H1 (cell line): ENCODE measurements around the gene RAB10. TPM values are rescaled to one million over a fixed set of nuclear protein-coding genes. Genes with fewer than 3 reads are reported as not detected.

Experiments
- CTCF ChIA-PET: fragments of 300-600 bp; sonication (Branson Sonifier 250); formaldehyde crosslinking; loops from one replicate; lab custom pipeline; 2021; ENCODE audit not compliant: partially characterized antibody; lab: Charles Lee
- POLR2A ChIA-PET: fragments of 300-600 bp; sonication (Branson Sonifier 250); formaldehyde crosslinking; loops from one replicate; lab custom pipeline; 2021; ENCODE audit warnings: inconsistent platforms; ENCODE audit not compliant: partially characterized antibody; lab: Charles Lee
- DNase-seq, 2 experiments: peaks; one replicate each; pipeline versions ENCODE4 v3.0.0 to v3.0.0-alpha.2; 2010 to 2022; ENCODE audit warnings: low spot score in 2 of 2, low read depth in 1 of 2, mixed read lengths in 1 of 2
- FAIRE-seq: peaks from 2 replicates; lab custom pipeline; 2011; peaks lifted over from hg19 to GRCh38; lab: Jason Lieb, UNC
- H2AFZ ChIP-seq: 2 replicates; pipeline ENCODE4 v1.8.1; 2012; ENCODE audit warnings: low read length, inconsistent platforms
- H2AK5ac ChIP-seq: 2 replicates; pipeline ENCODE4 v1.6.1; 2013; ENCODE audit warnings: low read depth, low read length
- H2BK120ac ChIP-seq: replicated peaks from 2 replicates; pipeline ENCODE3; 2013; ENCODE audit warnings: low read depth, low read length, inconsistent platforms
- H2BK12ac ChIP-seq: 2 replicates; pipeline ENCODE4 v1.6.1; 2013; ENCODE audit warnings: low read depth, low read length
- H2BK15ac ChIP-seq: 2 replicates; pipeline ENCODE4 v1.6.1; 2013; ENCODE audit warnings: low read length
- H2BK20ac ChIP-seq: 2 replicates; pipeline ENCODE4 v1.6.1; 2013; ENCODE audit warnings: low read length
- H2BK5ac ChIP-seq: 2 replicates; pipeline ENCODE4 v1.6.1; 2013; ENCODE audit warnings: low read depth, low read length
- H3K14ac ChIP-seq: 2 replicates; pipeline ENCODE4 v1.6.1; 2013; ENCODE audit warnings: inconsistent platforms; ENCODE audit not compliant: insufficient read length
- H3K18ac ChIP-seq: 2 replicates; pipeline ENCODE4 v1.6.1; 2013; ENCODE audit warnings: low read length; ENCODE audit errors: extremely low read depth
- H3K23ac ChIP-seq: 2 replicates; pipeline ENCODE4 v1.6.1; 2013; ENCODE audit warnings: inconsistent platforms; ENCODE audit not compliant: insufficient read length
- H3K23me2 ChIP-seq: 2 replicates; pipeline ENCODE4 v1.6.1; 2013; ENCODE audit warnings: low read depth, low read length
- H3K27ac ChIP-seq: 2 replicates; pipeline ENCODE4 v1.6.1; 2011; ENCODE audit warnings: low read depth, low read length, inconsistent platforms
- H3K27me3 ChIP-seq, 4 experiments: replicated peaks in 1 of 4; 1 replicate in 1 of 4; 2 replicates in 3 of 4; pipeline versions ENCODE4 v1.6.1 to v1.8.1; 2011 to 2013; ENCODE audit warnings: low read length in 3 of 4, mild to moderate bottlenecking in 3 of 4, inconsistent platforms in 2 of 4, mixed read lengths in 2 of 4, moderate library complexity in 1 of 4; ENCODE audit not compliant: control insufficient read depth in 3 of 4, insufficient read depth in 3 of 4; ENCODE audit errors: extremely low read depth in 1 of 4
- H3K36me3 ChIP-seq, 4 experiments: 2 replicates each; pipeline versions ENCODE4 v1.6.1 to v1.8.1; 2011 to 2013; ENCODE audit warnings: mild to moderate bottlenecking in 4 of 4, low read length in 3 of 4, moderate library complexity in 2 of 4, control low read depth in 1 of 4, inconsistent platforms in 1 of 4; ENCODE audit not compliant: insufficient read depth in 4 of 4, control insufficient read depth in 2 of 4
- H3K4ac ChIP-seq: replicated peaks from 2 replicates; pipeline ENCODE3; 2013; ENCODE audit warnings: low read length, low read depth, mixed read lengths, inconsistent platforms; ENCODE audit not compliant: insufficient read length
- H3K4me1 ChIP-seq, 4 experiments: replicated peaks in 1 of 4; 1 replicate in 1 of 4; 2 replicates in 3 of 4; pipeline versions ENCODE4 v1.6.1 to v1.8.1; 2011 to 2013; ENCODE audit warnings: low read length in 3 of 4, inconsistent platforms in 2 of 4, mixed read lengths in 1 of 4; ENCODE audit not compliant: insufficient read depth in 4 of 4, control insufficient read depth in 3 of 4
- H3K4me2 ChIP-seq, 2 experiments: 2 replicates each; pipeline versions ENCODE4 v1.6.1 to v1.8.1; 2011 to 2013; ENCODE audit warnings: low read depth in 2 of 2, low read length in 2 of 2, control low read depth in 1 of 2, inconsistent platforms in 1 of 2, mild to moderate bottlenecking in 1 of 2; ENCODE audit not compliant: insufficient read depth in 1 of 2
- H3K4me3 ChIP-seq, 4 experiments: fragments of 200-600, 300-600 bp in 1 of 4; sonication (generic), shearing (Covaris generic), sonication (Bioruptor Twin) in 1 of 4; 2 replicates each; pipeline versions ENCODE4 v1.5.1 to v1.8.1; 2011 to 2016; ENCODE audit warnings: low read length in 4 of 4, low read depth in 3 of 4, control low read depth in 2 of 4, inconsistent platforms in 2 of 4, mild to moderate bottlenecking in 2 of 4, mixed read lengths in 1 of 4, moderate library complexity in 1 of 4; ENCODE audit not compliant: insufficient read depth in 2 of 4; ENCODE audit errors: extremely low read depth in 1 of 4
- H3K56ac ChIP-seq: replicated peaks from 2 replicates; pipeline ENCODE3; 2013; ENCODE audit warnings: low read depth, mild to moderate bottlenecking, mixed read lengths, low read length, inconsistent platforms; ENCODE audit not compliant: insufficient read length
- H3K79me1 ChIP-seq: 2 replicates; pipeline ENCODE4 v1.6.1; 2013; ENCODE audit warnings: low read depth, low read length, control low read depth
- H3K79me2 ChIP-seq, 2 experiments: 2 replicates each; pipeline versions ENCODE4 v1.6.1 to v1.8.1; 2012 to 2013; ENCODE audit warnings: low read length in 2 of 2, mild to moderate bottlenecking in 2 of 2, inconsistent platforms in 1 of 2; ENCODE audit not compliant: insufficient read depth in 2 of 2, control insufficient read depth in 1 of 2
- H3K9ac ChIP-seq, 4 experiments: replicated peaks in 1 of 4; 1 replicate in 1 of 4; 2 replicates in 3 of 4; pipeline versions ENCODE4 v1.6.1 to v1.8.1; 2011 to 2013; ENCODE audit warnings: low read depth in 3 of 4, low read length in 3 of 4, control low read depth in 2 of 4, mild to moderate bottlenecking in 2 of 4, moderate library complexity in 2 of 4, inconsistent platforms in 1 of 4; ENCODE audit errors: extremely low read depth in 1 of 4
- H3K9me3 ChIP-seq, 2 experiments: 2 replicates each; pipeline versions ENCODE4 v1.6.1 to v1.8.1; 2012 to 2013; ENCODE audit warnings: mild to moderate bottlenecking in 2 of 2, moderate library complexity in 2 of 2, control low read depth in 1 of 2, inconsistent platforms in 1 of 2, low read depth in 1 of 2, low read length in 1 of 2, mixed read lengths in 1 of 2; ENCODE audit not compliant: insufficient read depth in 2 of 2
- H4K20me1 ChIP-seq, 2 experiments: replicated peaks in 1 of 2; 2 replicates each; pipeline versions ENCODE3 to v1.8.1; 2011 to 2013; ENCODE audit warnings: inconsistent platforms in 2 of 2, low read length in 2 of 2, mild to moderate bottlenecking in 1 of 2; ENCODE audit not compliant: insufficient read depth in 2 of 2, control insufficient read depth in 1 of 2
- H4K5ac ChIP-seq: 2 replicates; pipeline ENCODE4 v1.6.1; 2013; ENCODE audit warnings: low read length, low read depth, mixed read lengths, inconsistent platforms; ENCODE audit not compliant: insufficient read length
- H4K8ac ChIP-seq: 2 replicates; pipeline ENCODE4 v1.8.0; 2013; ENCODE audit warnings: mild to moderate bottlenecking, moderate library complexity, low read length, inconsistent platforms; ENCODE audit not compliant: insufficient read depth; ENCODE audit errors: extremely low read depth
- H4K91ac ChIP-seq: replicated peaks from 2 replicates; pipeline ENCODE3; 2013; ENCODE audit warnings: low read length, mixed read lengths, inconsistent platforms; ENCODE audit not compliant: insufficient read length
- BCL11A ChIP-seq, 2 experiments: IDR thresholded peaks; one replicate each; pipeline ENCODE4 v1.6.1; 2011; ENCODE audit warnings: low read depth in 2 of 2, low read length in 2 of 2, mild to moderate bottlenecking in 2 of 2
- NANOG ChIP-seq: IDR thresholded peaks from 2 replicates; pipeline ENCODE4 v1.6.1; 2011; ENCODE audit warnings: low read length, low read depth, mild to moderate bottlenecking, inconsistent platforms; ENCODE audit not compliant: insufficient read depth, poor library complexity, severe bottlenecking
- SIRT6 ChIP-seq: IDR thresholded peaks from one replicate; pipeline ENCODE4 v1.7.1; 2012; ENCODE audit warnings: low read length, inconsistent platforms
- SP2 ChIP-seq: IDR thresholded peaks from 2 replicates; pipeline ENCODE4 v1.6.1; 2012; ENCODE audit warnings: mild to moderate bottlenecking, low read length, inconsistent platforms
- WGBS, 2 experiments: shearing (Covaris generic) in 1 of 2; methylation state at CpG; one replicate each; pipeline versions ENCODE4 v1.1.6 to v1.1.7; 2013 to 2015; ENCODE audit warnings: low lambda C conversion rate in 2 of 2, mixed read lengths in 2 of 2, inconsistent platforms in 1 of 2, low coverage in 1 of 2, missing lambda C conversion rate in 1 of 2; ENCODE audit not compliant: insufficient replicate concordance in 2 of 2, insufficient coverage in 1 of 2, insufficient read length in 1 of 2; ENCODE audit errors: extremely low coverage in 1 of 2, missing lambda C conversion rate in 1 of 2; 5-methylcytosine and 5-hydroxymethylcytosine counted together
- polyA plus RNA-seq, 7 experiments: library from polyadenylated mRNA; depleted of rRNA in 3 of 7; stranded (reverse) in 5 of 7; unstranded in 2 of 7; fragments of >200 nt in 5 of 7; fragments of 200-250 nt in 2 of 7; gene quantifications; 1 replicate in 5 of 7; 2 replicates in 1 of 7; 4 replicates in 1 of 7; pipeline versions ENCODE4 v1.2.1 to v1.2.3, GENCODE V29; 2011 to 2013; ENCODE audit warnings: missing spikeins in 2 of 7, mixed read lengths in 2 of 7
- total RNA-seq: library from RNA; stranded (reverse); fragmentation: NEBNext Ultra II Directional; extraction: Animal tissue kit (Norgen Biotek cat#: 25700); gene quantifications from 2 replicates; pipeline ENCODE4 v1.2.1, GENCODE V29; 2021
- TF ChIP-seq, protein P1 (sequence below), 3 experiments: IDR thresholded peaks; 1 replicate in 2 of 3; 2 replicates in 1 of 3; pipeline versions ENCODE4 v1.5.1 to v1.6.1; 2011; ENCODE audit warnings: low read length in 3 of 3, mild to moderate bottlenecking in 3 of 3, inconsistent platforms in 2 of 3, low read depth in 1 of 3, moderate library complexity in 1 of 3; ENCODE audit not compliant: insufficient read depth in 1 of 3; ENCODE audit errors: control extremely low read depth in 1 of 3

The RAB10 gene
- total and polyA plus RNA-seq, 2 of the 8 experiments (the other 6 are each of a cell fraction or from before 2014, with no cell fraction given), result 42.6 to 136 TPM

DNA sequence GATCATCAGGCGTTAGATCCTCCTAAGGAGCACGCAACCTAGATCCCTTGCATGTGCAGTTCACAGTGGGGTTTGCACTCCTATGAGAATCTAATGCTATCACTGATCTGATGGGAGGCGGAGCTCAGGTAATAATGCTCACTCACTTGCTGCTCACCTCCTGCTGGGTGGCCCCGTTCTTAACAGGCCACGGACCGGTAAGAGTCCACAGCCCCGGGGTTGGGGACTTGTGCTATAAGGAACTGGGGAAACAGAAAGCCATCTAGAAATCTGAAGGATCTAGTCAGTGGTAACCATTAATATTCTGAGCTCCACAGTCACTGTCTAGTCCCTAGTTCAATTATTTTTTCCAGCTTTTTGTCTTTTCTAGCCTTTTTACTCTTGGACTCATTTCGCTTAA lies 94.3 kb downstream of the RAB10 start:
- Histone ChIP-seq H2BK20ac (no peak overlapping the region), H3K4ac (no peak overlapping the region), H3K18ac (no peak overlapping the region), H2AFZ (no peak overlapping the region), H3K23me2 (no peaks in the 10 kb centered on the region), H2BK15ac (no peak overlapping the region), H3K27me3 (no peaks in the 10 kb centered on the region), H3K79me1 (no peaks in the 10 kb centered on the region; the same call in 1 of the 2 replicates), H4K8ac (no peak overlapping the region), H4K91ac (no peak overlapping the region), H3K4me3 (no peak overlapping the region), H3K4me2 (no peak overlapping the region), H2BK120ac (no peak overlapping the region), H3K36me3 (peaks cover 0 to 16% (median 1%) of the 10 kb centered on the region in 4 experiments; a peak in 2 of 8 replicates), H3K27ac (no peak overlapping the region), H2BK5ac (no peak overlapping the region), H3K56ac (no peak overlapping the region), H3K9me3 (no peaks in the 10 kb centered on the region), H3K14ac (no peak overlapping the region), H2BK12ac (no peak overlapping the region), H3K23ac (no peak overlapping the region), H3K9ac (no peak overlapping the region), H4K20me1 (peaks cover 0 to 3% of the 10 kb centered on the region in 2 experiments), H2AK5ac (no peak overlapping the region), H4K5ac (no peak overlapping the region), H3K79me2 (peaks cover 0 to 18% of the 10 kb centered on the region in 2 experiments; a peak in 2 of 4 replicates), H3K4me1 (peaks cover 0 to 3% (median 0%) of the 10 kb centered on the region in 4 experiments; a peak in 1 of 7 replicates)
- CTCF ChIA-PET, result interaction anchor here (1.2 to 1.4 kb wide), 2 partner anchors 11 to 109 kb away, joined by 3 read pairs; no protein-coding TSS in a partner anchor
- 89% methylated on average over 8 of the region's 8 CpGs; no CpG with 5 or more reads in 1 of the 2 experiments for WGBS, 2 experiments
- TF ChIP-seq SIRT6 (no peak), SP2 (no peak), NANOG (no peak), BCL11A (IDR thresholded peaks at IDR 0.05; ENCODE audit: low read depth in 2 of 2, low read length in 2 of 2) (no peak)
- TF ChIP-seq, protein P1, sequence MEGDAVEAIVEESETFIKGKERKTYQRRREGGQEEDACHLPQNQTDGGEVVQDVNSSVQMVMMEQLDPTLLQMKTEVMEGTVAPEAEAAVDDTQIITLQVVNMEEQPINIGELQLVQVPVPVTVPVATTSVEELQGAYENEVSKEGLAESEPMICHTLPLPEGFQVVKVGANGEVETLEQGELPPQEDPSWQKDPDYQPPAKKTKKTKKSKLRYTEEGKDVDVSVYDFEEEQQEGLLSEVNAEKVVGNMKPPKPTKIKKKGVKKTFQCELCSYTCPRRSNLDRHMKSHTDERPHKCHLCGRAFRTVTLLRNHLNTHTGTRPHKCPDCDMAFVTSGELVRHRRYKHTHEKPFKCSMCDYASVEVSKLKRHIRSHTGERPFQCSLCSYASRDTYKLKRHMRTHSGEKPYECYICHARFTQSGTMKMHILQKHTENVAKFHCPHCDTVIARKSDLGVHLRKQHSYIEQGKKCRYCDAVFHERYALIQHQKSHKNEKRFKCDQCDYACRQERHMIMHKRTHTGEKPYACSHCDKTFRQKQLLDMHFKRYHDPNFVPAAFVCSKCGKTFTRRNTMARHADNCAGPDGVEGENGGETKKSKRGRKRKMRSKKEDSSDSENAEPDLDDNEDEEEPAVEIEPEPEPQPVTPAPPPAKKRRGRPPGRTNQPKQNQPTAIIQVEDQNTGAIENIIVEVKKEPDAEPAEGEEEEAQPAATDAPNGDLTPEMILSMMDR (IDR thresholded peaks at IDR 0.05; ENCODE audit: control extremely low read depth in 1 of 3, insufficient read depth in 1 of 3, low read depth in 1 of 3, low read length in 3 of 3), result no peak
- POLR2A ChIA-PET, result interaction anchor here (1.7 kb wide), 1 partner anchor 12 kb away, joined by 4 read pairs; no protein-coding TSS in a partner anchor
- FAIRE-seq (no peak), DNase-seq (no peak)
